NCI-H146 (cell line): Measurements from ENCODE around the gene DHRS13.
"Not testable (repeated sequence)": the region's sequence is repeated elsewhere in the genome, so short reads cannot be mapped to it uniquely, and the experiment has no call there.

ENCODE experiments used
- DNase-seq: peaks from one replicate; lab custom pipeline; 2025; lab: John Stamatoyannopoulos, UW

DHRS13 gene

GRCh38 chr17:28935744-28936460 lies 33.0 kb upstream of the DHRS13 start:
- no peak for DNase-seq

- not testable (repeated sequence) for DNase-seq
Measured at GRCh38 chr17:28934508-28934907, 31.6 kb upstream of the DHRS13 start.

DNA sequence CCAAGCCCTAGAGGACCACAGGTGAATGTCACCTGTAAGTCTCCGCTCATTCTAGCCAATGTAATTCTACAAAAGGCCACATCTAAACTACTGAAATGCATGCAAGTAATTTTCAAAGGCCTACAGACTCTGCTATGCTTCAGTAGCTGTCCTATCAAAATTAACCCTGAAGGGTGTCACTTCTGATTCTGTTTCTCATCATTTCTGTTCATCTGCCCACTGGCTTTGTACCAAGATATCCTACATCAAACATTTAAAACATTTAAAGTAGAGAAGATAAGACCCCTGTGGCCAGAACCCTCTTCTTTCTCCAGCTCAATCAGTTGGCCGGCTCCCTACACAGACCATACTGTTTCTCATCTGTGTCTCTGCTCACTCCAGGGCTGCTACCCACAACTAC lies 26.9 kb upstream of the DHRS13 start:
- DNase-seq, result no peak

DNA sequence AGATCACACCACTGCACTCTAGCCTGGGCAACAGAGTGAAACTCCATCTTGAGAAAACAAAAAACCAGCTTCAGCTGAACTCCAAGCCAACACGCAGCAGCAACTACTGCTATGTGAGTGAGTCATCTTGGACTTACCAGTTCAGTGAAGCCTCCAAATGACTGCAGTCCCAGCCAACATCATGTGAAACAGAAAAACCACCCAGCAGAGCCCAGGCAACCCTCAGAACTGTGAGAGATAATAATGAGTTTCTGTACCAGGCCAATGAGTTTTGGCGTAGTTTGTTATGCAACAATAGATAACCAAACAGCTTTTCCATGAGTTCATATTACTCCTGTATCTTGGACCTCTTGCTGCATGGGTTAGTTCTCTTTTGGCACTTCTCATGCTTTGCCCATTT lies 25.2 kb upstream of the DHRS13 start:
- DNase-seq, result no peak

- no peak for DNase-seq
Measured at GRCh38 chr17:28926786-28927185, 23.9 kb upstream of the DHRS13 start.

- no peak for DNase-seq
Measured at GRCh38 chr17:28926366-28926765, 23.5 kb upstream of the DHRS13 start.

DNA sequence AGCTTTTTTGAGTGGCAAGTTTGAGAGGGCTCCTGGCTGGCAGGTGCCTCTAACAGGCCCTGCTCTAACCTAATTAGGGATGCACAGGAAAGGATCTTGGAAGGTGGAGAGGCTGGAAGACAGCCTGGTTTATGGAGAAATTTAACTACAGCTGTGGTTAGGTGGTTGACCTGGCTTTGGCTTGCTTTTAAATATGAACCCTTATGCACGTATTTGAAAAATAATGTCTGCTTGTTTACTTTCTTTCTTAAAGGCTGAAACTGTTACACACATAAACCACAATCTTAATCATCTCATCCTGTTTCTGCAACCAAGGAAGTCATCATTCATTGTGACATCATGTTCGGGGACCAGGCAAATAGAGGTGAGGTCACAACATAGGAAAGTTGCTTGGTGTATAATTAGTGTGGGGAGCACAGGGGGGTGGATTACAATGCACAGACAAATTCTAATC lies 23.1 kb upstream of the DHRS13 start:
- no peak for DNase-seq

GRCh38 chr17:28920201-28920600 lies 17.3 kb upstream of the DHRS13 start:
- DNase-seq, result no peak

- no peak for DNase-seq
Measured at GRCh38 chr17:28918295-28918694, 15.4 kb upstream of the DHRS13 start.

DNA sequence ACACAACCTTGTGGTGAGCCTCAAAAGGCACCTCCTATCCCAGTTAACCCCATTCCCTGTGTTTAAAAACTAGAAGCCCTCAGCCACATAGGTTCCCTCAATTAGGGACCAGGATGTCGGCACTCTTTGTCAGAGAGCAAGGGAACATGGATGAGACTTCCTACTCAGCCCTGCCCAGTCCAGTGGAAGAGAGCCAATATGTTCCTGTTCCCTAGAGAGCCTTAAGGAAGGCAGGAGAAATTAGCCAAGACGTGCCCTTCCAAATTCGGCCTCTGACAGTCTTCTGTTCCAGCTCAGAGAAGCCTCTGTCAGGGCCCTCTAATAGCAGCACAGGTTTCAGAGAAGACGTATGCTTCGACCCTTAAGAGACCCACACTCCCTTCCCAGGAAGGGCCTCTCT lies 14.6 kb upstream of the DHRS13 start:
- no peak for DNase-seq

DNA sequence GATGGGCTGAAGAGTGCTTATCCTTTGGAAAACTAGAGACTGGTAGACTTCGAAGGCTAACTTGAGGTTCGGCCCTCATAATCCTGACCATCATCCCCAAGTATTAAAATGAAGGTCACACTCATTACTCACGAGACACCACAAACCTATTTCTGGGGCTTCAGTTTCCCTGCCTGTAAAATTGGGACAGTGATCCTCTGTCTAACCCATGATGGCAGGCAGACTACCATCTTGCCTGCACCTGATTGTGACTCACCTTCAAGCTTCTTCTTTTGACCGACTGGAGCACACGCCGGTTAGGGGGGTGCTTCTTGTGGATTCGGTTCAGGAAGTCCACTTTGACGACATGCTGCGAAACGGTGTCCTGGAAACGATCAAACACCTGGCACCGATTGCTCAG lies 14.2 kb upstream of the DHRS13 start:
- DNase-seq, result no peak

- peak; percentile 6 for DNase-seq
Measured at GRCh38 chr17:28916302-28916934, 13.5 kb upstream of the DHRS13 start.

DNA sequence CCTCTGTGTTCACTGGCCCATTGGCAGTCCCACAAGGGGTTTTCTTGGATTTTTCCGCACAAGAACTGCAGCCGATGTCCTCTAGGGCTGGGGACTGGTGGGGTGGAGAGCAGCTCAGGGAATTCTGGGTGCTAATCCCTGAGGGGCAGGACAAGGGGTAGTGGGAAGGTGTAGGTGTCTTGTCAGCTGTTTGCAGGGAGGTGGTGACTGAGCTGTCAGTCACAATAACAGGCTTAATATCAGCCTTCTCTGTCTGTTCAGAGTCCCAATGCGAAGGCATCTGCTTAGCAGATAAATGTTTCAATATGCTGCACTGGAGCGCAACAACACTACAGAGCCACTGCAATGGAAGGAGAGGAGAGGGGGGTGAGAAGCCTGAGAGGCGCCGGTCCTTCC lies 10.1 kb upstream of the DHRS13 start:
- no peak for DNase-seq

- no peak for DNase-seq
Measured at GRCh38 chr17:28912281-28912937, 9.5 kb upstream of the DHRS13 start.

DNA sequence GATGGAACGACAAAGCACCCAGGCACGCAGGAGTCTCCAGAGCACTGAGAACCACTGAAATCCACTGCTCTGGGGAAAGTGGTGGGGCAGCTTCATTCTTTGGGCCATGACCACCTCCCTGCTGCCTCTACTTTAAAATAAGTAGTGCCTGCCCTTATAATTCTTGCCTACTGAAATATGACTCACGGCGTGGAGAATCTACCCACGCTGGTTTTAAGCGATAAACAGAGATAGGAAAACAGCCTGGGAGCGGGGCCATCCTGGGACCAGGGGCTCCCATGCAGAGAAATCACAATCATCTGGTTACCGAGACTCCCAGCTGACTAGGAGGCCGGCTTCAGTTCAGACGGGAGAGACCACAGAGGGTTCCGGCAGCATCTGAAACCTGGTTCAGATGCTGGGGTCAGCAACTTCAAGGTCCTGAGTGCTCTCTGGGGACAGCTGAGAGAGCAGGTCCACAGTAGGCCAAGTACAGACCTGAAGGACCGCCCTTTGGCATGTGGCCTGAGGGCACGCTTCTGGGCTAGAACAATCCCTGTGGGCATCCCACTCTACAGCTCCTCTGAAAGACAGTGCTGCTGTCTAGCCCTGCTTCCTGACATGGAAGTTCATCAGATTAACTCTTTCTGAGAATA lies 8.6 kb upstream of the DHRS13 start:
- DNase-seq, result no peak

- no peak for DNase-seq
Measured at GRCh38 chr17:28910534-28910933, 7.7 kb upstream of the DHRS13 start.

- DNase-seq, result no peak
Measured at GRCh38 chr17:28908640-28909167, 5.8 kb upstream of the DHRS13 start.

GRCh38 chr17:28907709-28908475 lies 5.0 kb upstream of the DHRS13 start:
- no peak for DNase-seq

DNA sequence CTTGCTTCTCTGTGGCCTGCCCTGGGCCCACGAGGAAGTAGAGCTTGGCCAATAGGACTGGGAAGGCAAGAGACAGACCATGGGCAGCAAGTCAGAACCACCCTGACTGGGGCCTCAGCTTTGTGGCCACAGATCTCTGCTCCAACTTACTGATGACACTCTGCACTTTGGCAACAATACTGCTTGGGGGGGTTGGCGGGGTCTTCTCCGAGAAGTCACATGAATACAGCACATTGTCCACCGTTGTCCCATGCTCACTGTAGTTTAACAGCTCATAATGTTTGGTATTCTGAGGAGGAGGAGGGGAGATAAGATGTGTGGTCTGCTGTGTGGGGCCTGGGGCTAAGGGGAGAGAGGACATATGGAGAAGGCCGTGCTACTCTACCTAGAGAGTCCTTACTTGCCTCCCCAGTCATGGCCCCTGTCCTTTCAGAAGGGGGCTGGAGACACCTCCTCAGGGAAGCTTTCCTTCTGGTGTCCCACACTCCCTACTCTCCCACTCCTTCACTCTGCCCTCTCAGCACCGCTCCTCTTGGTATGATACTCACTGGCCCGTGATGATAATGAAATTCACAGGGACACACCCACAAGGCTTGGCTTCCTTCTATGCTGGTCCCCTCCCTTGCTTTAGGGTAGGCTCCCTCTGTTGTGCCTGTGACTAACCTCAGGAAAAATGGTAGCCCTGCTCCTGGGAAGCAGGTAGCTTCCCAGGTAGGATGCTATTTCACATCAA lies 4.0 kb upstream of the DHRS13 start:
- DNase-seq, result no peak

GRCh38 chr17:28906276-28906675 lies 3.4 kb upstream of the DHRS13 start:
- no peak for DNase-seq

DNA sequence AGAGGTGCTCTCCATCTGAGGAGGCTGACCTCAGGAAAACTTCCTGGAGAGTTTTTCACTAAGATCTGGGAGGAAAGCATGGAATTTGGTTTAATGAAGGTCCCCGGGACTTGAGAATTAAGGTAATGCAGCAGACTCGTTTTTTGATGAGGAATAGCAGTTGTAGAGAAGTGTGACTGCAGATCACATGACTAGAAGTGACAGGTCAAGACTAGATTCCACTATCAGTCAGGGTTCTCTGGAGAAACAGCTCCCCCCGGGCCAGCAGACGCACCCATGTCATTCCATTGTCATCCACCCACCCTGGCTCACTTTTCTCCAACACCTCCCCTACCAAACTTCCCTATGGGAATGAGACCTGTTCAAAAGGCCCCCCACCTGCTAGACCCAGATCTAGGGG lies 1.9 kb upstream of the DHRS13 start:
- no peak for DNase-seq
